GM12878 (cell line): ENCODE measurements around the gene ABCB8. TPM values are rescaled to one million over a fixed set of nuclear protein-coding genes. Genes with fewer than 3 reads are reported as not detected.

Source experiments
- ATAC-seq: fragments of 200-7000 bp; cut with Tn5 transposase; 3 replicates; pipeline ENCODE4 v1.9.1; 2020; ENCODE audit warnings: mild to moderate bottlenecking, moderate library complexity
- BruUV-seq: library from RNA; stranded (reverse); fragments of 400-500 nt; replicated peaks from 2 replicates; lab custom pipeline; 2021; lab: Mats Ljungman, UMichigan
- CTCF ChIA-PET: fragments of 300-600 bp; sonication (Branson Sonifier 250); formaldehyde crosslinking; extraction: SDS; loops from one replicate; lab custom pipeline; 2021; ENCODE audit warnings: inconsistent platforms; lab: Yijun Ruan, JAX
- POLR2A ChIA-PET: fragments of 350-600 bp; formaldehyde crosslinking; extraction: SDS; loops from one replicate; lab custom pipeline; 2021; ENCODE audit warnings: inconsistent platforms; lab: Charles Lee
- RAD21 ChIA-PET: fragments of 300-600 bp; sonication (Branson Sonifier 250); formaldehyde crosslinking; loops from one replicate; lab custom pipeline; 2023; ENCODE audit warnings: antibody characterized with exemption; ENCODE audit not compliant: unreplicated experiment; lab: Charles Lee
- SMC1A ChIA-PET: fragments of 300-600 bp; sonication (Branson Sonifier 250); formaldehyde crosslinking; loops from one replicate; lab custom pipeline; 2023; ENCODE audit not compliant: unreplicated experiment, uncharacterized antibody; lab: Charles Lee
- DNase-seq: peaks from one replicate; pipeline ENCODE4 v3.0.0-alpha.2; 2011; ENCODE audit warnings: low read depth, low spot score
- FAIRE-seq: peaks from 3 replicates; lab custom pipeline; 2011; peaks lifted over from hg19 to GRCh38; lab: Jason Lieb, UNC
- H2AFZ ChIP-seq: 2 replicates; pipeline ENCODE4 v1.6.0; 2011; ENCODE audit warnings: low read depth, low read length, control low read depth; ENCODE audit not compliant: control insufficient read depth
- H3K27ac ChIP-seq: 2 replicates; pipeline ENCODE4 v1.5.1; 2011; ENCODE audit warnings: control low read depth; ENCODE audit not compliant: control insufficient read depth, insufficient read depth
- H3K27me3 ChIP-seq, 2 experiments: replicated peaks in 1 of 2; 2 replicates each; pipeline versions ENCODE4 v1.6.0 to v1.6.1; 2011; ENCODE audit warnings: low read length in 1 of 2; ENCODE audit not compliant: control insufficient read depth in 2 of 2, insufficient read depth in 2 of 2
- H3K36me3 ChIP-seq, 2 experiments: 2 replicates each; pipeline ENCODE4 v1.5.1; 2011; ENCODE audit warnings: low read length in 1 of 2; ENCODE audit not compliant: control insufficient read depth in 2 of 2, insufficient read depth in 2 of 2
- H3K4me1 ChIP-seq: 2 replicates; pipeline ENCODE4 v1.6.1; 2011; ENCODE audit warnings: mild to moderate bottlenecking, low read length, moderate library complexity, mixed read lengths; ENCODE audit not compliant: control insufficient read depth, insufficient read depth
- H3K4me2 ChIP-seq: 2 replicates; pipeline ENCODE4 v1.6.0; 2011; ENCODE audit warnings: control low read depth; ENCODE audit not compliant: control insufficient read depth, insufficient read depth
- H3K4me3 ChIP-seq: fragments of 200-600 bp; sonication (generic); 2 replicates; pipeline ENCODE4 v1.5.1; 2016
- H3K79me2 ChIP-seq: 2 replicates; pipeline ENCODE4 v1.6.0; 2011; ENCODE audit warnings: low read length; ENCODE audit not compliant: control insufficient read depth, insufficient read depth
- H3K9ac ChIP-seq: 2 replicates; pipeline ENCODE4 v1.8.0; 2011; ENCODE audit warnings: low read length, control low read depth, mixed read lengths; ENCODE audit not compliant: control insufficient read depth, insufficient read depth
- H3K9me3 ChIP-seq: replicated peaks from 3 replicates; pipeline ENCODE4 v1.5.1; 2011; ENCODE audit warnings: mild to moderate bottlenecking, low read length; ENCODE audit not compliant: control insufficient read depth, insufficient read depth
- H4K20me1 ChIP-seq: 2 replicates; pipeline ENCODE4 v1.6.0; 2011; ENCODE audit not compliant: control insufficient read depth, insufficient read depth
- CBX3 ChIP-seq: fragments of 200-600 bp; sonication (generic); IDR thresholded peaks from 2 replicates; pipeline ENCODE4 v1.6.1; 2016; ENCODE audit warnings: low read depth, borderline replicate concordance
- CREB1 ChIP-seq: IDR thresholded peaks from 2 replicates; pipeline ENCODE4 v1.6.1; 2012; ENCODE audit warnings: low read depth, mild to moderate bottlenecking, inconsistent platforms
- CTCF ChIP-seq, 3 experiments: IDR thresholded peaks in 2 of 3; conservative IDR thresholded peaks in 1 of 3; 2 replicates each; pipeline ENCODE4 v1.5.1; 2011; ENCODE audit warnings: low read depth in 3 of 3, low read length in 3 of 3, mild to moderate bottlenecking in 3 of 3, control low read depth in 2 of 3, moderate library complexity in 2 of 3, inconsistent platforms in 1 of 3, mixed read lengths in 1 of 3; ENCODE audit not compliant: control insufficient read depth in 2 of 3, insufficient read depth in 1 of 3; ENCODE audit errors: extremely low read depth in 1 of 3
- EED ChIP-seq: sonication (generic); IDR thresholded peaks from 2 replicates; pipeline ENCODE4 v1.6.1; 2016; ENCODE audit warnings: antibody characterized with exemption, low read depth
- HDAC6 ChIP-seq: fragments of 200-600 bp; sonication (generic); IDR thresholded peaks from one replicate; pipeline ENCODE4 v1.8.0; 2017; ENCODE audit warnings: antibody characterized with exemption; ENCODE audit not compliant: unreplicated experiment
- LARP7 ChIP-seq: fragments of 450-650 bp; IDR thresholded peaks from 2 replicates; pipeline ENCODE4 v1.6.1; 2017; ENCODE audit warnings: mild to moderate bottlenecking
- RAD21 ChIP-seq: IDR thresholded peaks from 2 replicates; pipeline ENCODE4 v1.6.1; 2011; ENCODE audit warnings: mild to moderate bottlenecking, low read depth, low read length, moderate library complexity; ENCODE audit not compliant: insufficient read depth
- SPI1 ChIP-seq: IDR thresholded peaks from 2 replicates; pipeline ENCODE4 v1.6.1; 2011; ENCODE audit warnings: low read depth, mild to moderate bottlenecking, low read length, moderate library complexity, borderline replicate concordance; ENCODE audit not compliant: insufficient read depth
- STAT3 ChIP-seq: IDR thresholded peaks from 2 replicates; pipeline ENCODE4 v1.6.1; 2011; ENCODE audit warnings: low read depth, low read length, improper control_type of control experiment
- TCF3 ChIP-seq: IDR thresholded peaks from 2 replicates; pipeline ENCODE4 v1.6.1; 2012; ENCODE audit warnings: low read depth, mild to moderate bottlenecking, low read length, borderline replicate concordance; ENCODE audit not compliant: insufficient read depth
- WRNIP1 ChIP-seq: IDR thresholded peaks from 2 replicates; pipeline ENCODE4 v1.6.1; 2011; ENCODE audit warnings: low read depth, low read length, improper control_type of control experiment, borderline replicate concordance
- ZNF24 ChIP-seq: fragments of 450-650 bp; IDR thresholded peaks from 2 replicates; pipeline ENCODE4 v1.6.1; 2017; ENCODE audit warnings: antibody characterized with exemption, mild to moderate bottlenecking
- ZZZ3 ChIP-seq: IDR thresholded peaks from 2 replicates; pipeline ENCODE4 v1.6.1; 2011; ENCODE audit warnings: low read depth; ENCODE audit not compliant: control insufficient read depth, insufficient read length
- WGBS: methylation state at CpG from one replicate; pipeline ENCODE4 v1.1.6; 2016; ENCODE audit warnings: low lambda C conversion rate; ENCODE audit not compliant: insufficient replicate concordance, insufficient coverage; ENCODE audit errors: missing lambda C conversion rate; 5-methylcytosine and 5-hydroxymethylcytosine counted together
- in situ Hi-C: fragments of 300-500 bp; cut with MboI; formaldehyde crosslinking; loops from 9 replicates; pipeline ENCODE4 v1.14.3; 2018; ENCODE audit warnings: mixed read lengths
- intact Hi-C: fragments of 100-400 bp; cut with micrococcal nuclease; formaldehyde crosslinking; loops from one replicate; pipeline ENCODE4 v1.14.2; 2022; ENCODE audit not compliant: unreplicated experiment
- polyA plus RNA-seq, 11 experiments: library from polyadenylated mRNA; depleted of rRNA in 4 of 11; unstranded in 6 of 11; stranded (reverse) in 5 of 11; fragments of >200 nt; fragmentation: Nextera tagmentation in 4 of 11; fragmentation: Illumina TruSeq in 1 of 11; extraction: Ambion mirVana in 4 of 11; extraction: Trizol in 1 of 11; gene quantifications; 1 replicate in 1 of 11; 2 replicates in 10 of 11; pipeline versions ENCODE4 v1.2.1 to v1.2.3, GENCODE V29; 2011 to 2016; ENCODE audit warnings: inconsistent platforms in 2 of 11, missing spikeins in 2 of 11, low read depth in 1 of 11
- total RNA-seq, 4 experiments: library from RNA; depleted of rRNA in 3 of 4; stranded (reverse); fragments of >200 nt in 3 of 4; fragmentation: Illumina TruSeq in 1 of 4; extraction: Trizol in 1 of 4; gene quantifications; 2 replicates each; pipeline versions ENCODE4 v1.2.1 to v1.2.3, GENCODE V29; 2013 to 2021
- TF ChIP-seq, protein P1 (sequence below): fragments of 450-650 bp; IDR thresholded peaks from 2 replicates; pipeline ENCODE4 v1.6.1; 2017; ENCODE audit warnings: low read depth, mild to moderate bottlenecking, moderate library complexity
- TF ChIP-seq, protein P2 (sequence below): fragments of 450-650 bp; IDR thresholded peaks from 2 replicates; pipeline ENCODE4 v1.6.1; 2014; ENCODE audit warnings: mild to moderate bottlenecking
- TF ChIP-seq, protein P3 (sequence below): IDR thresholded peaks from 2 replicates; pipeline ENCODE4 v1.6.1; 2011; ENCODE audit warnings: low read depth, mild to moderate bottlenecking, low read length, moderate library complexity, borderline replicate concordance; ENCODE audit errors: extremely low read depth

ABCB8 gene
- total and polyA plus RNA-seq, 10 of the 15 experiments (the other 5 are each of a cell fraction or from before 2014, with no cell fraction given): 0.77 to 34.8 (median 18.9) TPM

DNA sequence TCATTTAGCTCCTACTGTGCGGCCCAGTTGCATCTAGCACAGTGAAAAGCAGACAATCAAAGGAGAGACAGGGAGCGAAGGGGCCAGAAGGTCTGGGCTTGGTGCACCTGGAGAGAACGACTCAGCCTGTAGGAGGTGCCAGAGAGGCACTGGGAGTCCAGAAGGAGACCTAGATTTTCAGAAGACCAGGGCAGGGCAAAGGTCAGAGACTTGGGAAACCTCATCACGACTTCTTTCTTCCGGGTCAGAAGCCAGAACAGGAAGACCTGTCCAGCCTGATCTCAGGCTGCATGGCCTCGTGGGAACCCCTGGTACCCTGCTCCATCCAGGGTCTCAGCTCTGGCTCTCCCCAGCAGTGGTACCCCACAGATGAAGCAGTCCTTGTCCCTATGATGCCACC lies 63.2 kb downstream of the ABCB8 start:
- Histone ChIP-seq H3K4me1 (peaks cover 13% of the 10 kb centered on the region), H4K20me1 (no peaks in the 10 kb centered on the region; the same call in 1 of the 2 replicates), H3K4me3 (no peak overlapping the region), H3K79me2 (peaks cover 78% of the 10 kb centered on the region), H3K27ac (no peak overlapping the region), H2AFZ (no peak overlapping the region), H3K9me3 (no peaks in the 10 kb centered on the region), H3K4me2 (no peak overlapping the region), H3K9ac (no peak overlapping the region), H3K36me3 (peaks cover 0 to 5% of the 10 kb centered on the region in 2 experiments; a peak in 2 of 4 replicates), H3K27me3 (no peaks in the 10 kb centered on the region)
- WGBS: 46% methylated on average over 6 of the region's 6 CpGs
- TSS peak; percentile 3 for BruUV-seq
- intact Hi-C loops (no loop called here), in situ Hi-C loops (no loop called here)
- ChIA-PET CTCF (interaction anchor here (0.9 to 2.3 kb wide), 4 partner anchors 9 to 63 kb away, joined by 3 to 13 read pairs (median 4); partner anchors contain the start of gene ABCB8), SMC1A (no interaction called here), RAD21 (no interaction called here), POLR2A (no interaction called here)
- FAIRE-seq: no peak
- peak; percentile 32 for ATAC-seq
- DNase-seq: no peak
- TF ChIP-seq LARP7 (no peak), HDAC6 (no peak), ZNF24 (no peak), CBX3 (no peak), EED (no peak), TCF3 (no peak), RAD21 (peak; percentile 29; the same call in 1 of the 2 replicates), SPI1 (no peak), CREB1 (no peak), STAT3 (no peak), WRNIP1 (no peak), CTCF (IDR thresholded peaks at IDR 0.05 in 2 of 3, conservative IDR thresholded peaks at IDR 0.05 in 1 of 3; ENCODE audit: control insufficient read depth in 2 of 3, extremely low read depth in 1 of 3, insufficient read depth in 1 of 3, low read depth in 3 of 3, low read length in 3 of 3) (peak; percentile 35 to 75 (median 68)), ZZZ3 (no peak)
- TF ChIP-seq, protein P1, sequence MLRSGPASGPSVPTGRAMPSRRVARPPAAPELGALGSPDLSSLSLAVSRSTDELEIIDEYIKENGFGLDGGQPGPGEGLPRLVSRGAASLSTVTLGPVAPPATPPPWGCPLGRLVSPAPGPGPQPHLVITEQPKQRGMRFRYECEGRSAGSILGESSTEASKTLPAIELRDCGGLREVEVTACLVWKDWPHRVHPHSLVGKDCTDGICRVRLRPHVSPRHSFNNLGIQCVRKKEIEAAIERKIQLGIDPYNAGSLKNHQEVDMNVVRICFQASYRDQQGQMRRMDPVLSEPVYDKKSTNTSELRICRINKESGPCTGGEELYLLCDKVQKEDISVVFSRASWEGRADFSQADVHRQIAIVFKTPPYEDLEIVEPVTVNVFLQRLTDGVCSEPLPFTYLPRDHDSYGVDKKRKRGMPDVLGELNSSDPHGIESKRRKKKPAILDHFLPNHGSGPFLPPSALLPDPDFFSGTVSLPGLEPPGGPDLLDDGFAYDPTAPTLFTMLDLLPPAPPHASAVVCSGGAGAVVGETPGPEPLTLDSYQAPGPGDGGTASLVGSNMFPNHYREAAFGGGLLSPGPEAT: no peak
- TF ChIP-seq, protein P2, sequence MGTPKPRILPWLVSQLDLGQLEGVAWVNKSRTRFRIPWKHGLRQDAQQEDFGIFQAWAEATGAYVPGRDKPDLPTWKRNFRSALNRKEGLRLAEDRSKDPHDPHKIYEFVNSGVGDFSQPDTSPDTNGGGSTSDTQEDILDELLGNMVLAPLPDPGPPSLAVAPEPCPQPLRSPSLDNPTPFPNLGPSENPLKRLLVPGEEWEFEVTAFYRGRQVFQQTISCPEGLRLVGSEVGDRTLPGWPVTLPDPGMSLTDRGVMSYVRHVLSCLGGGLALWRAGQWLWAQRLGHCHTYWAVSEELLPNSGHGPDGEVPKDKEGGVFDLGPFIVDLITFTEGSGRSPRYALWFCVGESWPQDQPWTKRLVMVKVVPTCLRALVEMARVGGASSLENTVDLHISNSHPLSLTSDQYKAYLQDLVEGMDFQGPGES: no peak
- TF ChIP-seq, protein P3, sequence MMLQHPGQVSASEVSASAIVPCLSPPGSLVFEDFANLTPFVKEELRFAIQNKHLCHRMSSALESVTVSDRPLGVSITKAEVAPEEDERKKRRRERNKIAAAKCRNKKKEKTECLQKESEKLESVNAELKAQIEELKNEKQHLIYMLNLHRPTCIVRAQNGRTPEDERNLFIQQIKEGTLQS: no peak
